ENCODE results near the gene ZNF879. TPM values are rescaled to one million over a fixed set of nuclear protein-coding genes. Genes with fewer than 3 reads are reported as not detected.

Gene ZNF879
- total and polyA plus RNA-seq, 2 donors (not counting 1 experiment from before 2014, with no cell fraction given), result 1.5 to 7.1 TPM

GRCh38 chr5:178991190-178992145, 32.1 kb upstream of the ZNF879 start:
- Histone ChIP-seq H3K36me3 (ENCODE audit: control insufficient read depth, insufficient read depth, low read length) (no peaks in the 10 kb centered on the region), H2AFZ (ENCODE audit: low read length) (no peak overlapping the region), H3K79me2 (ENCODE audit: control insufficient read depth, insufficient read depth, low read length) (no peaks in the 10 kb centered on the region), H3K9ac (ENCODE audit: insufficient read depth, low read length) (no peak overlapping the region), H3K27ac (ENCODE audit: insufficient read depth, low read length) (no peak overlapping the region), H3K4me2 (ENCODE audit: extremely low read depth, insufficient read depth, low read length) (no peak overlapping the region), H3K4me1 (ENCODE audit: control insufficient read depth, extremely low read depth, insufficient read depth, low read length) (no peaks in the 10 kb centered on the region), H3K4me3 (replicated peaks in 1 of 4; ENCODE audit: control extremely low read depth in 1 of 4, insufficient read depth in 1 of 4, low read depth in 3 of 4, low read length in 4 of 4) (no peak overlapping the region), H4K20me1 (ENCODE audit: control insufficient read depth, extremely low read depth, insufficient read depth, low read length) (no peaks in the 10 kb centered on the region), H3K27me3 (ENCODE audit: control insufficient read depth, insufficient read depth, low read length) (no peaks in the 10 kb centered on the region), H3K9me3 (ENCODE audit: control insufficient read depth, insufficient read depth, low read depth, low read length) (no peaks in the 10 kb centered on the region)
- DNase-seq (ENCODE audit: low read depth in 2 of 2), result no peak
- TF ChIP-seq CTCF (conservative IDR thresholded peaks at IDR 0.05 in 1 of 2, IDR thresholded peaks at IDR 0.05 in 1 of 2; ENCODE audit: low read depth in 1 of 2, low read length in 2 of 2), result no peak
- no peak for TF ChIP-seq EZH2 (IDR thresholded peaks at IDR 0.05; ENCODE audit: low read length, missing control alignments)

- Histone ChIP-seq H3K79me2 (ENCODE audit: control insufficient read depth, insufficient read depth, low read length) (no peaks in the 10 kb centered on the region), H3K27ac (ENCODE audit: insufficient read depth, low read length) (no peak overlapping the region), H3K4me1 (ENCODE audit: control insufficient read depth, extremely low read depth, insufficient read depth, low read length) (no peaks in the 10 kb centered on the region), H3K9me3 (ENCODE audit: control insufficient read depth, insufficient read depth, low read depth, low read length) (no peaks in the 10 kb centered on the region), H3K27me3 (ENCODE audit: control insufficient read depth, insufficient read depth, low read length) (no peaks in the 10 kb centered on the region), H3K9ac (ENCODE audit: insufficient read depth, low read length) (no peak overlapping the region), H2AFZ (ENCODE audit: low read length) (no peak overlapping the region), H3K4me2 (ENCODE audit: extremely low read depth, insufficient read depth, low read length) (no peak overlapping the region), H3K36me3 (ENCODE audit: control insufficient read depth, insufficient read depth, low read length) (no peaks in the 10 kb centered on the region), H3K4me3 (replicated peaks in 1 of 4; ENCODE audit: control extremely low read depth in 1 of 4, insufficient read depth in 1 of 4, low read depth in 3 of 4, low read length in 4 of 4) (no peak overlapping the region), H4K20me1 (ENCODE audit: control insufficient read depth, extremely low read depth, insufficient read depth, low read length) (no peaks in the 10 kb centered on the region)
- DNase-seq (ENCODE audit: low read depth in 2 of 2), result no peak
- no peak for TF ChIP-seq EZH2 (IDR thresholded peaks at IDR 0.05; ENCODE audit: low read length, missing control alignments)
- TF ChIP-seq CTCF (conservative IDR thresholded peaks at IDR 0.05 in 1 of 2, IDR thresholded peaks at IDR 0.05 in 1 of 2; ENCODE audit: low read depth in 1 of 2, low read length in 2 of 2), result no peak
Observed at GRCh38 chr5:178992291-178992895, 31.2 kb upstream of the ZNF879 start.

GRCh38 chr5:178993236-178993765, 30.3 kb upstream of the ZNF879 start:
- Histone ChIP-seq H2AFZ (ENCODE audit: low read length) (no peak overlapping the region), H3K36me3 (ENCODE audit: control insufficient read depth, insufficient read depth, low read length) (no peaks in the 10 kb centered on the region), H4K20me1 (ENCODE audit: control insufficient read depth, extremely low read depth, insufficient read depth, low read length) (no peaks in the 10 kb centered on the region), H3K9me3 (ENCODE audit: control insufficient read depth, insufficient read depth, low read depth, low read length) (no peaks in the 10 kb centered on the region), H3K4me3 (replicated peaks in 1 of 4; ENCODE audit: control extremely low read depth in 1 of 4, insufficient read depth in 1 of 4, low read depth in 3 of 4, low read length in 4 of 4) (no peak overlapping the region), H3K79me2 (ENCODE audit: control insufficient read depth, insufficient read depth, low read length) (no peaks in the 10 kb centered on the region), H3K4me1 (ENCODE audit: control insufficient read depth, extremely low read depth, insufficient read depth, low read length) (no peaks in the 10 kb centered on the region), H3K9ac (ENCODE audit: insufficient read depth, low read length) (no peak overlapping the region), H3K27ac (ENCODE audit: insufficient read depth, low read length) (no peak overlapping the region), H3K27me3 (ENCODE audit: control insufficient read depth, insufficient read depth, low read length) (no peaks in the 10 kb centered on the region), H3K4me2 (ENCODE audit: extremely low read depth, insufficient read depth, low read length) (no peak overlapping the region)
- no peak for DNase-seq (ENCODE audit: low read depth in 2 of 2)
- TF ChIP-seq CTCF (conservative IDR thresholded peaks at IDR 0.05 in 1 of 2, IDR thresholded peaks at IDR 0.05 in 1 of 2; ENCODE audit: low read depth in 1 of 2, low read length in 2 of 2) (no peak), EZH2 (IDR thresholded peaks at IDR 0.05; ENCODE audit: low read length, missing control alignments) (no peak)
